Metanephros (tissue), 2 donors: ENCODE results near the gene RAP1GAP2. TPM values are rescaled to one million over a fixed set of nuclear protein-coding genes. Genes with fewer than 3 reads are reported as not detected.

Experiments used
- small RNA-seq: library from RNA; depleted of rRNA; stranded (forward); fragments of <200 nt; gene quantifications from one replicate; pipeline ENCODE3, GENCODE V24; 2014; ENCODE audit warnings: low replicate concordance
- total RNA-seq: library from RNA; depleted of rRNA; stranded (reverse); fragments of >200 nt; gene quantifications from one replicate; pipeline ENCODE4 v1.2.3, GENCODE V29; 2014

RAP1GAP2 gene
- total RNA-seq, result 19.2 TPM

GRCh38 chr17:2796164-2797125 lies at the start of gene RAP1GAP2:
TSS of gene RAP1GAP2 (plus strand) at chr17:2796438. CDS start at chr17:2796528, 90 bp downstream.

DNA sequence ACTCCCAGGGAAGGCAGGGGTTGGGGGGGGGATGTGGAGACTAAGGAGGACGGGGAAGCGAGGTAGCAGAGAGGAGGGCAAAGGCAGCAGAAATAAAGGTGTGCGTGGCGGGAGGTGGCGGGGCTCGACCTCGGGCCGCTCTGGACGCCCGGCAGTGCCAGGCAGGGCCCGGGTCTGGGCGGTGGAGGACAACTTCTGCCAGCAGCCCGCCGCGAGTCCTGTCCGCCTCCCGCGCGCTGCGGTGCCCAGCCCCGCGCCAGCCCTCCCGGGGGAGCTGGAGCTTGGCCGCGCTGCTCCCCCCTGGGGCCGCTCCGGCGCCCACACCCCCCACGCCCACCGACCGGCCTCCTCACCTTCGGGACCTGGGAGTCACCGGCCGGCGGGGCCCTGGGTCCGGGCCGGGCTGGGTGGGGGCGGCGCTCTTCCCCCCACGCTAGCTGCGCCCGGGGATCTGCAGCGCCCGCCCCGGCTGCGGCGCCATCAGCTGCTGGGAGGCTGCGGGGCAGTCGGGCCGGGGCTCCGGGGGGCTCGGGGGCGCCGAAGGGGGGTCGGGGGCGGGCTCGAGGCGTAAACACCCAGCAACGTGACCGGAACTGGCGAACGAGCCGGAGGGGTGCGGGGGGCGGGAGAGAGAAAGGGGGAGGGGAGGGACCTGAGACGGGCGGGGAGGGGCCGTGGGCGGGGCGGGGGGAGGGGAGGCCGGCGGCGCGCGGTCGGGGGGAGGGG lies 47.0 kb upstream of the RAP1GAP2 start, which contains the start of gene CCDC92B:
Gene CCDC92B, minus strand, starts transcription at position 595 of the 726 bp plus-strand sequence. CDS start 14,507 bp downstream, outside the sequence.

GRCh38 chr17:3063507-3063906 lies 267.3 kb downstream of the RAP1GAP2 start, which contains the start of gene OR1D5:
TSS of gene OR1D5 (minus strand) at chr17:3063607. CDS start at chr17:3063607, 0 bp downstream.

Small RNA genes lying within 50 kb of the gene (small RNA-seq; reads per million reads assigned to genes)
- gene MIR1253 (not detected), gene hsa-mir-1253 (not detected)

Other genes with a start within 250 kb of the RAP1GAP2 start
- gene PAFAH1B1, start 202.8 kb upstream of the RAP1GAP2 start, total RNA-seq, result 104 TPM
- gene CLUH, start 84.7 kb upstream of the RAP1GAP2 start, total RNA-seq, result 78.9 TPM
- 0.23 TPM for gene CCDC92B, start 46.8 kb upstream of the RAP1GAP2 start, total RNA-seq